Liver (tissue), 9 donors: ENCODE results near the gene NSD1. TPM values are rescaled to one million over a fixed set of nuclear protein-coding genes. Genes with fewer than 3 reads are reported as not detected.

ENCODE experiments used
- DNase-seq: peaks from one replicate; pipeline ENCODE4 v3.0.0-alpha.2; 2017; ENCODE audit warnings: low spot score
- H3K27ac ChIP-seq, 2 donors: one replicate each; pipeline ENCODE4 v1.7.0; 2013; ENCODE audit warnings: inconsistent platforms in 2 of 2, low read length in 2 of 2, control low read depth in 1 of 2, low read depth in 1 of 2, mild to moderate bottlenecking in 1 of 2
- H3K27me3 ChIP-seq, 4 donors: one replicate each; pipeline versions ENCODE4 v1.6.1 to v1.7.0; 2013; ENCODE audit warnings: low read length in 3 of 4, inconsistent platforms in 1 of 4, mild to moderate bottlenecking in 1 of 4, moderate library complexity in 1 of 4; ENCODE audit not compliant: control insufficient read depth in 4 of 4, insufficient read depth in 4 of 4
- H3K36me3 ChIP-seq, 4 donors: one replicate each; pipeline versions ENCODE4 v1.6.1 to v1.7.0; 2013; ENCODE audit warnings: low read length in 3 of 4, mild to moderate bottlenecking in 3 of 4, low read depth in 1 of 4, moderate library complexity in 1 of 4; ENCODE audit not compliant: control insufficient read depth in 4 of 4, insufficient read depth in 3 of 4
- H3K4me1 ChIP-seq, 4 donors: one replicate each; pipeline versions ENCODE4 v1.6.1 to v1.7.0; 2013; ENCODE audit warnings: low read length in 3 of 4, mild to moderate bottlenecking in 3 of 4, moderate library complexity in 1 of 4; ENCODE audit not compliant: control insufficient read depth in 4 of 4, insufficient read depth in 4 of 4
- H3K4me3 ChIP-seq, 3 donors: one replicate each; pipeline versions ENCODE4 v1.6.1 to v1.7.0; 2013; ENCODE audit warnings: low read length in 3 of 3, control low read depth in 1 of 3, low read depth in 1 of 3, mild to moderate bottlenecking in 1 of 3
- H3K9ac ChIP-seq, 2 donors: one replicate each; pipeline ENCODE4 v1.7.0; 2013; ENCODE audit warnings: low read length in 2 of 2, mild to moderate bottlenecking in 2 of 2, moderate library complexity in 2 of 2, control low read depth in 1 of 2, low read depth in 1 of 2
- H3K9me3 ChIP-seq, 4 donors: one replicate each; pipeline versions ENCODE4 v1.6.1 to v1.7.0; 2013; ENCODE audit warnings: low read length in 3 of 4; ENCODE audit not compliant: control insufficient read depth in 4 of 4
- ATF3 ChIP-seq: IDR thresholded peaks from 2 replicates; pipeline ENCODE4 v1.6.1; 2016; ENCODE audit warnings: antibody characterized with exemption
- CTCF ChIP-seq: fragments of 150-350 bp; IDR thresholded peaks from 2 replicates; pipeline ENCODE4 v1.5.1; 2017; ENCODE audit warnings: improper control_type of control experiment, low read depth, low read length; ENCODE audit not compliant: missing input control
- EGR1 ChIP-seq, 2 donors: IDR thresholded peaks; 2 replicates each; pipeline ENCODE4 v1.6.1; 2016 to 2018; ENCODE audit warnings: antibody characterized with exemption in 2 of 2, low read depth in 2 of 2
- FOXA1 ChIP-seq: IDR thresholded peaks from 2 replicates; pipeline ENCODE4 v1.6.1; 2016; ENCODE audit warnings: antibody characterized with exemption
- FOXA2 ChIP-seq: IDR thresholded peaks from 2 replicates; pipeline ENCODE4 v1.6.1; 2016; ENCODE audit warnings: antibody characterized with exemption
- GABPA ChIP-seq, 2 donors: IDR thresholded peaks in 1 of 2; conservative IDR thresholded peaks in 1 of 2; 2 replicates each; pipeline ENCODE4 v1.6.1; 2016; ENCODE audit warnings: antibody characterized with exemption in 2 of 2, mild to moderate bottlenecking in 1 of 2, moderate library complexity in 1 of 2
- HNF4A ChIP-seq, 2 donors: conservative IDR thresholded peaks; 2 replicates each; pipeline ENCODE4 v1.6.1; 2016; ENCODE audit warnings: antibody characterized with exemption in 2 of 2, mild to moderate bottlenecking in 2 of 2
- HNF4G ChIP-seq: IDR thresholded peaks from 2 replicates; pipeline ENCODE4 v1.6.1; 2016; ENCODE audit warnings: antibody characterized with exemption
- JUND ChIP-seq, 2 donors: IDR thresholded peaks; 2 replicates each; pipeline ENCODE4 v1.6.1; 2016; ENCODE audit warnings: antibody characterized with exemption in 2 of 2
- MAX ChIP-seq: IDR thresholded peaks from 2 replicates; pipeline ENCODE4 v1.6.1; 2016; ENCODE audit warnings: antibody characterized with exemption
- NR2F2 ChIP-seq: IDR thresholded peaks from 2 replicates; pipeline ENCODE4 v1.6.1; 2016; ENCODE audit warnings: antibody characterized with exemption
- RAD21 ChIP-seq, 2 donors: IDR thresholded peaks; 2 replicates each; pipeline ENCODE4 v1.6.1; 2016; ENCODE audit warnings: antibody characterized with exemption in 2 of 2, mild to moderate bottlenecking in 2 of 2
- REST ChIP-seq: IDR thresholded peaks from 2 replicates; pipeline ENCODE4 v1.6.1; 2016; ENCODE audit warnings: antibody characterized with exemption, mild to moderate bottlenecking
- RXRA ChIP-seq, 2 donors: IDR thresholded peaks; 2 replicates each; pipeline ENCODE4 v1.6.1; 2017 to 2018; ENCODE audit warnings: antibody characterized with exemption in 2 of 2, mild to moderate bottlenecking in 1 of 2
- SP1 ChIP-seq: IDR thresholded peaks from 2 replicates; pipeline ENCODE4 v1.6.1; 2018; ENCODE audit warnings: antibody characterized with exemption, mild to moderate bottlenecking
- TAF1 ChIP-seq: conservative IDR thresholded peaks from 2 replicates; pipeline ENCODE4 v1.6.1; 2016; ENCODE audit warnings: antibody characterized with exemption, mild to moderate bottlenecking
- YY1 ChIP-seq: IDR thresholded peaks from 2 replicates; pipeline ENCODE4 v1.6.1; 2016; ENCODE audit warnings: antibody characterized with exemption, mild to moderate bottlenecking
- ZBTB33 ChIP-seq: IDR thresholded peaks from 2 replicates; pipeline ENCODE4 v1.6.1; 2016; ENCODE audit warnings: antibody characterized with exemption
- WGBS: extraction: QIAGEN DNeasy Blood & Tissue Kit; methylation state at CpG from one replicate; pipeline ENCODE4 v1.1.7; 2013; 5-methylcytosine and 5-hydroxymethylcytosine counted together
- polyA plus RNA-seq, 2 donors: library from polyadenylated mRNA; stranded (reverse) in 1 of 2; unstranded in 1 of 2; fragments of 200-250 nt in 1 of 2; fragments of >200 nt in 1 of 2; fragmentation: Nextera tagmentation in 1 of 2; extraction: Ambion mirVana in 1 of 2; gene quantifications; one replicate each; pipeline versions ENCODE4 v1.2.1 to v1.2.3, GENCODE V29; 2013 to 2015
- total RNA-seq, 2 donors: library from RNA; depleted of rRNA; stranded (reverse); fragments of >200 nt; gene quantifications; one replicate each; pipeline ENCODE4 v1.2.3, GENCODE V29; 2014
- donor health status: healthy.
- donor health status: healthy.
- donor health status: healthy.
- donor health status: healthy.
- donor health status: healthy.

NSD1 gene
- total and polyA plus RNA-seq, 4 donors, result 5.3 to 34.1 (median 19.3) TPM

- WGBS, result 94% methylated on average over 8 of the region's 8 CpGs
- Histone ChIP-seq H3K9ac (no peak overlapping the region), H3K36me3 (peaks cover 15 to 52% (median 50%) of the 10 kb centered on the region in 4 donors), H3K4me3 (no peak overlapping the region), H3K27me3 (no peaks in the 10 kb centered on the region), H3K4me1 (no peaks in the 10 kb centered on the region), H3K9me3 (no peaks in the 10 kb centered on the region), H3K27ac (no peak overlapping the region)
- TF ChIP-seq GABPA (IDR thresholded peaks at IDR 0.05 in 1 of 2, conservative IDR thresholded peaks at IDR 0.05 in 1 of 2) (no peak), EGR1 (IDR thresholded peaks at IDR 0.05; ENCODE audit: low read depth in 2 of 2) (no peak), RXRA (IDR thresholded peaks at IDR 0.05) (no peak), SP1 (no peak), REST (no peak), JUND (IDR thresholded peaks at IDR 0.05) (no peak), RAD21 (IDR thresholded peaks at IDR 0.05) (no peak), YY1 (no peak), TAF1 (no peak), FOXA2 (no peak), ATF3 (no peak), HNF4G (no peak)
- no peak for DNase-seq
These were observed 116.4 kb downstream of the NSD1 start for GRCh38 chr5:177249761-177250537.

GRCh38 chr5:177253252-177253651 lies 119.7 kb downstream of the NSD1 start:
- 91% methylated on average over 1 of the region's 1 CpG for WGBS

More at GRCh38 chr5:177253252-177253651, 119.7 kb downstream of the NSD1 start:
- TF ChIP-seq MAX (no peak), ZBTB33 (no peak), REST (no peak), GABPA (IDR thresholded peaks at IDR 0.05 in 1 of 2, conservative IDR thresholded peaks at IDR 0.05 in 1 of 2) (no peak), JUND (IDR thresholded peaks at IDR 0.05) (no peak), YY1 (no peak), SP1 (no peak), RAD21 (IDR thresholded peaks at IDR 0.05) (no peak), FOXA1 (no peak), NR2F2 (no peak), ATF3 (no peak), TAF1 (no peak), FOXA2 (no peak), CTCF (no peak), HNF4A (conservative IDR thresholded peaks at IDR 0.05) (no peak), RXRA (IDR thresholded peaks at IDR 0.05) (no peak), HNF4G (no peak), EGR1 (IDR thresholded peaks at IDR 0.05; ENCODE audit: low read depth in 2 of 2) (no peak)
- Histone ChIP-seq H3K4me3 (no peak overlapping the region), H3K4me1 (no peaks in the 10 kb centered on the region), H3K9ac (no peak overlapping the region), H3K36me3 (peaks cover 10 to 42% (median 34%) of the 10 kb centered on the region in 4 donors), H3K27ac (no peak overlapping the region), H3K9me3 (no peaks in the 10 kb centered on the region), H3K27me3 (no peaks in the 10 kb centered on the region)
- no peak for DNase-seq
